ENCODE measurements around the gene CIZ1.

The CIZ1 gene

GRCh38 chr9:128120061-128120740 is 71.2 kb downstream of the CIZ1 start:
- no peak overlapping the region for H3K4me3 ChIP-seq (replicated peaks; ENCODE audit: low read depth, low read length)
- no peak for DNase-seq (ENCODE audit: low read depth)
- TF ChIP-seq, protein P1, sequence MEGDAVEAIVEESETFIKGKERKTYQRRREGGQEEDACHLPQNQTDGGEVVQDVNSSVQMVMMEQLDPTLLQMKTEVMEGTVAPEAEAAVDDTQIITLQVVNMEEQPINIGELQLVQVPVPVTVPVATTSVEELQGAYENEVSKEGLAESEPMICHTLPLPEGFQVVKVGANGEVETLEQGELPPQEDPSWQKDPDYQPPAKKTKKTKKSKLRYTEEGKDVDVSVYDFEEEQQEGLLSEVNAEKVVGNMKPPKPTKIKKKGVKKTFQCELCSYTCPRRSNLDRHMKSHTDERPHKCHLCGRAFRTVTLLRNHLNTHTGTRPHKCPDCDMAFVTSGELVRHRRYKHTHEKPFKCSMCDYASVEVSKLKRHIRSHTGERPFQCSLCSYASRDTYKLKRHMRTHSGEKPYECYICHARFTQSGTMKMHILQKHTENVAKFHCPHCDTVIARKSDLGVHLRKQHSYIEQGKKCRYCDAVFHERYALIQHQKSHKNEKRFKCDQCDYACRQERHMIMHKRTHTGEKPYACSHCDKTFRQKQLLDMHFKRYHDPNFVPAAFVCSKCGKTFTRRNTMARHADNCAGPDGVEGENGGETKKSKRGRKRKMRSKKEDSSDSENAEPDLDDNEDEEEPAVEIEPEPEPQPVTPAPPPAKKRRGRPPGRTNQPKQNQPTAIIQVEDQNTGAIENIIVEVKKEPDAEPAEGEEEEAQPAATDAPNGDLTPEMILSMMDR (IDR thresholded peaks at IDR 0.05; ENCODE audit: low read length, missing control alignments), result no peak

DNA sequence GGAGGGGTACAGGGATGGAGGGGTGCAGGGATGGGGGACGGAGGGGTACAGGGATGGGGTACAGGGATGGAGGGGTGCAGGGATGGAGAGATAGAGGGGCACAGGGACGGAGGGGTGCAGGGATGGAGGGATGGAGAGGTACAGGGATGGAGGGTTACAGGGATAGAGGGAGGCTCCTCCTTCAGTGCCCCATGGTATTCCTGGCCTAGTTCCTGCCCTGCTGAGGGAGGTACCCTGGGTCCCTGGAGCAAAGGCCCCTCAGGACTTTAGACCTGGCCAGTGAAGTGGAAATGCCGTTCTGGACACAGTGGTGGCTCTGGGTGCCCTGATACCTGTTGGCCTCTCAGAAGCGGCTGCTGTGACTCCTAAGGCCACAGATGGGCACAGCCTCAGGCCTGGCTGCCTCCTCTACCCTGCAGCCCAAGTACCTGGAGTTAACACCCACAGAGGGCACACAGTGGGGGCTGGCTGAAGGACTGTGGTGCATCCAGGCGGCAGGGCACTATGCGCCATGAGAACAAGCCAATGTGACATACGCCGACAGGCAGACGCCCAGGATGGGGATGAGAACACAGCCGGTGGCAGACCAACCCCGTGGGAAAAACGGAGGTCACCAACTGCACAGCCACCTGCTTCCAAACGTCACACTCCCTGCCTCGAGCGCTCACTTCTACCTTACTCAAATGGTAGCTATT is 72.3 kb downstream of the CIZ1 start:
- TF ChIP-seq, protein P1 (IDR thresholded peaks at IDR 0.05; ENCODE audit: low read length, missing control alignments), result no peak
- no peak for DNase-seq (ENCODE audit: low read depth)
- no peak overlapping the region for H3K4me3 ChIP-seq (replicated peaks; ENCODE audit: low read depth, low read length)

GRCh38 chr9:128118472-128118857 is 72.9 kb downstream of the CIZ1 start:
- TF ChIP-seq, protein P1 (IDR thresholded peaks at IDR 0.05; ENCODE audit: low read length, missing control alignments), result no peak
- H3K4me3 ChIP-seq (replicated peaks; ENCODE audit: low read depth, low read length), result no peak overlapping the region
- no peak for DNase-seq (ENCODE audit: low read depth)

GRCh38 chr9:128117613-128118471 is 73.5 kb downstream of the CIZ1 start:
- TF ChIP-seq, protein P1 (IDR thresholded peaks at IDR 0.05; ENCODE audit: low read length, missing control alignments), result no peak
- no peak overlapping the region for H3K4me3 ChIP-seq (replicated peaks; ENCODE audit: low read depth, low read length)
- peak; percentile 91 for DNase-seq (ENCODE audit: low read depth)

- H3K4me3 ChIP-seq (replicated peaks; ENCODE audit: low read depth, low read length), result no peak overlapping the region
- no peak for DNase-seq (ENCODE audit: low read depth)
- TF ChIP-seq, protein P1 (IDR thresholded peaks at IDR 0.05; ENCODE audit: low read length, missing control alignments), result no peak
Measured at GRCh38 chr9:128116104-128117083, 75.0 kb downstream of the CIZ1 start.

All from fibroblast of pulmonary artery (primary cell).